Stimulated activated CD8-positive, alpha-beta memory T cell treated with anti-CD3 and anti-CD28 coated beads, Interleukin-15, amount 100 ng/mL, for 48 hours (primary cell): ENCODE data around the gene STXBP3.
"Not testable (repeated sequence)": the region's sequence is repeated elsewhere in the genome, so short reads cannot be mapped to it uniquely, and the experiment has no call there.

Experiments used
- DNase-seq, 2 donors: peaks; one replicate each; pipeline ENCODE4 v3.0.0-alpha.2; 2020; ENCODE audit warnings: low read depth in 2 of 2

STXBP3 gene, protein sequence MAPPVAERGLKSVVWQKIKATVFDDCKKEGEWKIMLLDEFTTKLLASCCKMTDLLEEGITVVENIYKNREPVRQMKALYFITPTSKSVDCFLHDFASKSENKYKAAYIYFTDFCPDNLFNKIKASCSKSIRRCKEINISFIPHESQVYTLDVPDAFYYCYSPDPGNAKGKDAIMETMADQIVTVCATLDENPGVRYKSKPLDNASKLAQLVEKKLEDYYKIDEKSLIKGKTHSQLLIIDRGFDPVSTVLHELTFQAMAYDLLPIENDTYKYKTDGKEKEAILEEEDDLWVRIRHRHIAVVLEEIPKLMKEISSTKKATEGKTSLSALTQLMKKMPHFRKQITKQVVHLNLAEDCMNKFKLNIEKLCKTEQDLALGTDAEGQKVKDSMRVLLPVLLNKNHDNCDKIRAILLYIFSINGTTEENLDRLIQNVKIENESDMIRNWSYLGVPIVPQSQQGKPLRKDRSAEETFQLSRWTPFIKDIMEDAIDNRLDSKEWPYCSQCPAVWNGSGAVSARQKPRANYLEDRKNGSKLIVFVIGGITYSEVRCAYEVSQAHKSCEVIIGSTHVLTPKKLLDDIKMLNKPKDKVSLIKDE

DNA sequence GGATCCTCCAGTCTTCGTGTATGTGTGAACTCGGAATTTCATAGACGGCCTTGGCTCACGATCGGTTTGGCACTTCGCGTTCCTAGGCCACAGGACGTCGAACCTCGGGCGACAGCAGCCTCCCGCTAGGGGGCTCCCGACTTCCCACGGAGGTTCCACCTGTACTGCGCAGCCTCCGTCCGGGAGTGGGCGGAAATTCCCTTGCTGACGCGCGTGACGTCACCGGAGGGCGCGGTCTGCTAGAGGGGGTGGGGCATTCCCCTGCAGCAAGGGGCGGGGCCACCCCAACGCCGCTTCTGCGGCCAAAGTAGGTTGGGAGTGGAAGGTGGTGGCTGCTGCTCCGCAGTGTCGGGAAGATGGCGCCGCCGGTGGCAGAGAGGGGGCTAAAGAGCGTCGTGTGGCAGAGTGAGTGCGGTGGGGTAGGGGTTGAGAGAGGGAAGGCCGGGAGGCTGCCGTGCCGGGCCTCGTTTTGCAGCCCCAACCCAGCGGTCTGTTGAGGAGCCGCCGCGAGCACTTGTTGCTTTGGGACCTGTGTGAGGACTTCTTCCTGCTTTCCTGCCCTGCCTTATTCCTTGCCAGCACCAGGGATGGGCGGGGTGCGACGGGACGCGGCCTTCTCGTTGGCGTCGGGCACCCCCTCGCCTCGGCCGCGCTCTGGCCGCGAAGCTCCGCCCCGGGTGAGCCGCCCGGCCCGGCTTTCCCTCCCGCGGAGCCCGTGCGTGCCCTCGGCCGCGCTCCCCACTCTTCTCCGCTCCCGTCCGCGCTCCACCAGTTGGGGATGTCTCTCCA lies at the start of gene STXBP3:
Gene STXBP3, plus strand, starts transcription at position 293 of the 789 bp plus-strand sequence. Its CDS starts 64 bp downstream, at position 357.
- peak; percentile 98 to 99 for DNase-seq

DNA sequence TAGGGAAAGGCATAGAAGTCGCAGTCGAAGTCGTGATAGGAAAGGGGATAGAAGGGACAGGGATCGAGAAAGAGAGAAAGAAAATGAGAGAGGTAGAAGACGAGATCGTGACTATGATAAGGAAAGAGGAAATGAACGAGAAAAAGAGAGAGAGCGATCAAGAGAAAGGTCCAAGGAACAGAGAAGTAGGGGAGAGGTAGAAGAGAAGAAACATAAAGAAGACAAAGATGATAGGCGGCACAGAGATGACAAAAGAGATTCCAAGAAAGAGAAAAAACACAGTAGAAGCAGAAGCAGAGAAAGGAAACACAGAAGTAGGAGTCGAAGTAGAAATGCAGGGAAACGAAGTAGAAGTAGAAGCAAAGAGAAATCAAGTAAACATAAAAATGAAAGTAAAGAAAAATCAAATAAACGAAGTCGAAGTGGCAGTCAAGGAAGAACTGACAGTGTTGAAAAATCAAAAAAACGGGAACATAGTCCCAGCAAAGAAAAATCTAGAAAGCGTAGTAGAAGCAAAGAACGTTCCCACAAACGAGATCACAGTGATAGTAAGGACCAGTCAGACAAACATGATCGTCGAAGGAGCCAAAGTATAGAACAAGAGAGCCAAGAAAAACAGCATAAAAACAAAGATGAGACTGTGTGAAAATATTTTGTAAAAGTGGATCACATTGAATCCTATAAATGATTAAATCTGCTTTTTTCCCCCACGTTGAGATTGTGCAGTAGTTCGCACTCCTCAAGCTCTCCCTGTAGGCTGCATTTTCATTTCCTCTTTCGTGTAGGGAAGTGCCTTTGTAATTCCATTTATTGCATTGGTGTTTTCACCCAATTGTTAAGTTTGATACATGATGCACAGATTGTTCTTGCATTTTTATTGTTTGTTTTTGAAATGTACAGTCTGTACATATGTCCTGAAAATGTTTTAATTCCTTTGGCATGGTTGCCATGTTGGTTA lies 46.8 kb upstream of the STXBP3 start:
- DNase-seq: no peak

DNA sequence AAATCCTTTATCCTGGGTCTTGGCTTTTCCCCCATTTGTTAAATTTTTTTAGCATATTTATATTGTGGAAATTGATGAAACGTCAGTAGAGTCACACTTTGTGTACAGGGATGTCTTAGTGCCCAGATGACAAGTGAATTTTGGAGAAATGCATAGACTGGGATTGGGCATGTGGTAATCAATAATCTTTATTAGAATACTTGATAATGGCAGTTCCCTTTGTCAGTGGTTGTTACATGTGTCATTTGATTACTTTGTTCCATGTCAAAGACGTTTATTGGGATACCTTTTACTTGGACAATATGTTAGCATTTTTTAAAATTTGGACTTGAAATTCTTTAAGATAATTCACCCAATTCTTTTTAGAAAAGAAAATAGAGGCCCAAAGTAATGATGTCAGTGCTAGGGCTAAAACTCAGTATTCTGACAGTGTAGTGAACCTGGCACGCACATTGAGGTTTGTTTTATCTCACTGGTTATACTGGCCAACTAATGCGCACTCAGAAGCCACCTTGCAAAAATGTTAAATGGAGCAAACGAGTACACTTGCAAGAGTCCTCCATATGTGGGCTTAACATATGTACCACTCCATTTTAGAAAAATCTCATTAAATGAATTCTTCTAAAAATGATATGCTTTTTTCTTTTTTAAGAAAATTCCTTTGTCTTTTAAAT lies 45.2 kb upstream of the STXBP3 start:
- DNase-seq: no peak

DNA sequence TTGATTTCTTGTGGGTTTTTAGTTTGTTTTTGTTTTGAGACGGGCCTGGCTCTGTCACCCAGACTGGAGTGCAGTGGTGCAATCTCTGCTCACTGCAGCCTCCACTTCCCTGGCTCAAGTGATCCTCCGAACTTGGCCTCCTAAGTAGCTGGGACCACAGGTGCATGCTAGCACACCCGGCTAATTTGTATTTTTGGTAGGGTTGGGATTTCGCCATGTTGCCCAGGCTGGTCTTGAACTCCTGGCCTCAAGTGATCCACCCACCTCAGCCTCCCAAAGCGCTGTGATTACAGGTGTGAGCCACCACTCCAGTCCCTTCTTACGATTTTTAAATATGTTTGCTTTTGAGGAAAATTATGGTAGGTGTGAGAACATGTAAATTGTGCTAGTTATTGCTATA lies 44.4 kb upstream of the STXBP3 start:
- DNase-seq: not testable (repeated sequence)

DNA sequence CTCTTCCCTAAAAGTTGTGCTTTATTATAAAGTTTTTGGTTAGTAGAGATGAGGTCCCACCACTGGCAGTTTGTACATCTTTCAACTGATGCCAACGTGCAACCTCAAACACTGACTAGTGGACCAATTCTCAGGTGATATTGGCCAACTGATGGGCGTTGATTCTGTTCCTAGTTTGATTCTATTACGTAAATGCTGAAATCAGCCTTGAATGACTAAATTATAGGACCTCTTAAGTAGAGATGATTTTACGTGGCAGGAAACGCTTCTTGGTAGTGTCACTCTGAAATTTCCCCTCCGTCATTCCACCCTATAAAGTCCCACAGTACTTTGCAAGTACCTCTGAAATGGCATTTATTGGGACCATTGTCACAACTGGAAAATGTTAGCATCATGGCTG lies 42.5 kb upstream of the STXBP3 start:
- DNase-seq: no peak

DNA sequence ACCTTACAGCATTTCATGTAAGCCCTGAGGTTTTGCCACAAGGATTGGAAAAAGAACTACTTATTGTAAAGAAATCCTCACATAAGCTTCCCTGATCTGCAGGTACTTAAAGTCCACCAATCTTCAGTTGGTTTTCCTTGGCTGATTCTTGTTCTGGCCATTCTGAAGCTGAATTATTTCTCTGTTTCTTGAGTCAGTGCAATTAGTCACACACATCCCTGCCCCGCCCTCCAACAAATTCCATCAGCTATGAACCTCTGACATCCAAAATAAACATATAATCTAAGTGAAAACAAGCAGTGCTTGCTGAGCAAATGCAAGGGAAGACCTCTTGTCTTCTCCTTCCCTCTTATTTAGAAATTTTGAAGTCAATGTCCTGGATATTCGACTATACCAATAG lies 42.0 kb upstream of the STXBP3 start:
- no peak for DNase-seq

DNA sequence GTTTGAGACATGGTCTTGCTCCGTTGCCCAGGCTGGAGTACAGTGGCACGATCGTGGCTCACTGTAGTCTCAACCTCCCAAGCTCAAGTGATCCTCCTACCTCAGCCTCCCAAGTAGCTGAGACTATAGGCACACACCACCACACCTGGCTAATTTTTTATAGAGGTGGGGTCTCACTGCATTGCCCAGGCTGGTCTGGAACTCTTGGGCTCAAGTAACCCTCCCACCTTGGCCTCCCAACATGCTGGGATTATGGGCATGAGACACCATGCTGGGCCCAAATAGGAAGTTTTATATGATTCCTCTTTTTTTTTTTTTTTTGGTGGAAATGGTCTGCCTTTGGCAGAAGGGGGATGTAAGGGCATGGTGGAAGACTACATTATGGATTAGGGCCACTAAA lies 39.8 kb upstream of the STXBP3 start:
- no peak for DNase-seq

DNA sequence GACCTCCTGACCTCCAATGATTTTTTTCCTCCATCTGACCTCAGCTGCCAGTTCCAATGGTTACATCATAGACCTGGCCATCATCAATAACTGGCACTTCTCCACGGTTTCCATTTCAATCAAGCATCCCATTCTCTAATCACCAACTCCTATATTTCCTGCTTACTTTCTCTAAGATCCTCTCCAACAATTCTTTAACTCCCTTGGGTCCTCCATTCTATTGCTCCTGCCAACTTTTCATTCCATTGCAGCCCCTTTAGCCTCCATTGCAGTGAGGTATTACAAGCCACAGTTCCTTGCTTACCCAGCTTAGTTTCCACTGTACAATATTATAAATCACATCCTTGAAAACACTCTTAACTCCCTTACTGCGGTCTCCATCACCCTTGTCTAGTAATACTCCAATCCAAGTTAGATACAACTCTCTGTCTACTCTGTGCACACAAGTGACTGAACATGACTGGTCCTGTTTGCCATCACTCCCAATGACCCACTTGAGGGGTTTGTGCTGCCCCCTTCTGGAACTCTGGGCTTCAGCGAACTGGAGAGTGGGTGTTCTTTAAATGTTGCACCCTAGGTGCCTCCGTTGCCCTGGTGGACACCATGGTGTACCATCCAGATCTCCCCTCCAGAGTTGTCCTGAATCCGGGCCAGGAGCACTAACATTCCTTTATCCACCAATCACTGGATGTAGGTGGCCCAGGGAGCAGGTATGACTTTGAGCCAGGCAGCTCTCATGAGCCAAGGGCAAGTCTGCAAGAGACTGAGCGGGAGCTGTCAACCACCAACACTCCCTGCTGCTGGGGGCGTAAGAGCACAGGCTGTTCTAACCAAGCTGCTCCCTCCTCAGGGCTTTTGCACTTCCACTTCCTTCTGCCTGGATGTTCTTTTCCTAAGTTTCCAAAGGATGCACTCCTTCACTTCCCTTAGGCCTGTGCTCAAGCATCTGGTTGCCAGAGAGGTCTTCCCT lies 37.5 kb upstream of the STXBP3 start:
- peak; percentile 32 to 53 for DNase-seq

DNA sequence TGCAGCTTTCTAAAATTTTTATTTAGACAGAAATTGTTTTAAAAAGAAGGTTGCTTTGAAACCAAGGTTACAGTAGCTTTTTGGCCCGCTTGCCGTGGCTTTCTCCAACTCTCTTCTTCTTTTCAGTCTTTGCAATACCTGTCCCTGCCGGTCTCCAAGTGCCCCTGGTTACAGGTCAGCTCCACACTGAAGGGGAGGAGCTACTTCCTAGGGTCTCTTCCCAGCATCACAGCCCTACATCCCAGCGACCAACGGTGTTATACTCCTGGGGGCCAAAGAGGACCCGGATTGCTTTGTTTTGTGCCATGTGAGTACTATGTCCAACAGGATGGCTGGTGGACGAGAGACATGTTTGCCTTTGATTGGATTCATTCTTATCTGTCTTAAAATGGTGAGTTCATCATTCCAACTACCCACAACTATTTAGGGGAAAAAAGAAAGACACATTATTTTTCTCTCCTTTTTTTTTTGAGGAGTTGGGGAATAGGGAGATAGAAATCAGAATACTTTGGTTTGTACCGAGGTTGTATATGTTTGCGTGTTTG lies 33.8 kb upstream of the STXBP3 start, which contains the start of gene FNDC7:
Gene FNDC7, plus strand, starts transcription at position 303 of the 545 bp plus-strand sequence. Its CDS starts 26 bp downstream, at position 329.
- DNase-seq: no peak

DNA sequence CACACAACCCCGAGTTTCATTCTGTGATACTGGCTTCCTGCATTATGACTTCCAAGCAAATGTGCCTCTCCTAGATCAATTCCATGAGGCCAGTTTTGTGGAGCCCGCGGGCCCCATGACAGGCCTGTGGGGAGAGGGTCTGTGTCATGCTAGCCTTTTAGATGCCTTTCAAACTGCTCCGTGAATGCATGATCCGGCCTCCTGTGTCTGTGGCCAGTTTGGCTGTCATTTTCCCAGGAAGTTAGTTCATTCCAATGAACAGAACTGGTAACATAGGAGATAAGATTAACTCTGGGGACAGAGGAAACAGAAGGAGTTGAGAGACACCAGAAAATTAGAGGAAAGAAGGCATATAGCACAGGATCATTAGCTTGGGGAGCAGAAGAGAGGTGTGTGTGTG lies 30.5 kb upstream of the STXBP3 start:
- DNase-seq: no peak

DNA sequence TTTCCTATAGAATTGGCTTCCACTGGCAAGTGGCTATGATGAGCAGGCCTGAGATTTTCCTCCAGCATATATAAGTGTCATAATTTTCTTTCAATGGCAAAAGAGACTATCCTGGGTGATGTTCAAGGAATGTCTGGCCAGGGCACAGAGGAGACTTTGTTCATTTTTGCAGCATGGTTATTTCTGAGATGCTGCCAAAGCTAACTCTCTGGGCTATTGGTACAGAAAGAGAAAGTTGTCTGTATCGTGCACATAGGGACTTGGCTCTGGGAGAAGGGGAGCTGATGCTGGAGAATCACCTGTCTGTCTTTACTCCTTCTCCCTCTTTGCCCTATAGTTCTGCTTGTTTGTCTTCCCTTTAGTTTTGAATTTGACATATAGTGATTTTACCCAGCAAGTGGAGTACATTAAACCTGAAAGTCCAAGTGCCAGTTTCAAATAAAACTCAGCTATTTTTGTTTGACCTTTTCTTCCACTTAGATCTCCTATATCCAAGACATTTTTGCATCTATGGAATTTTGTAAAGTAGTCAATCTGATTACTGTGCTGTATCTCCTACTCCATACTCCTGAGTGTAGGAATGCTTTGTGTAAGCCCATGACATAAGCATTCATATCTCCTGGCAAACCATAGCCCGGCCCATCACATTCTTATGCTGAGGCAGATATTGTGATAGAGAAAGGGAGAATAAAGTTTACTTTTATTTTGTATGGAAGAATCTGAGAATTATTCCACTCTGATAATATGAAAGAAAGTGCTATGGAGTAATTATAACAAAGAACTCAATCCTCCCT lies 29.8 kb upstream of the STXBP3 start:
- DNase-seq: no peak

DNA sequence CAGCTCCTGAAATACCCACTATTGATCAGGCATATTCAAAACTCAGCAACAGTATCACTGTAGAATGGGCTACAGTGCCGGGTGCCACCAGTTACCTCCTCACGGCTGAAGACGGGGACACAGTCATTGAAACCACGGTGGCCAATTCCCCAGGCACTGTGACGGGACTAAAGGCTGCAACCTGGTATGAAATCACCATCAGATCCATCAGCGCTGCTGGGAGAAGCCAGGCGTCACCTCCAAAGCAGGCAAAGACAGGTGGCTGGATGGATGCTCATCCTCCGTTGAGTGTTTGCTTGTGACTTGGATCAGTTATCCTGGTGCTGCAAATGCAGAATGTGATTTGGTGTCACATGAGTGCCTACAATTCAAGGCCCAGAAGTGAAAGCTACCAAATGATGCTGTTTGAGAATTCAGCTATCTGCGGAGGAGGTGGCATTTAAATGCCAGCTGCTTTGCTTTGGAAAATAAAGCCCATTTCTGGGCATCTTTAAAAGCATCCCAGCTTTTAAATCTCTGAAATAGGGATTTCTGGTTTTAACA lies 28.6 kb upstream of the STXBP3 start:
- no peak for DNase-seq

DNA sequence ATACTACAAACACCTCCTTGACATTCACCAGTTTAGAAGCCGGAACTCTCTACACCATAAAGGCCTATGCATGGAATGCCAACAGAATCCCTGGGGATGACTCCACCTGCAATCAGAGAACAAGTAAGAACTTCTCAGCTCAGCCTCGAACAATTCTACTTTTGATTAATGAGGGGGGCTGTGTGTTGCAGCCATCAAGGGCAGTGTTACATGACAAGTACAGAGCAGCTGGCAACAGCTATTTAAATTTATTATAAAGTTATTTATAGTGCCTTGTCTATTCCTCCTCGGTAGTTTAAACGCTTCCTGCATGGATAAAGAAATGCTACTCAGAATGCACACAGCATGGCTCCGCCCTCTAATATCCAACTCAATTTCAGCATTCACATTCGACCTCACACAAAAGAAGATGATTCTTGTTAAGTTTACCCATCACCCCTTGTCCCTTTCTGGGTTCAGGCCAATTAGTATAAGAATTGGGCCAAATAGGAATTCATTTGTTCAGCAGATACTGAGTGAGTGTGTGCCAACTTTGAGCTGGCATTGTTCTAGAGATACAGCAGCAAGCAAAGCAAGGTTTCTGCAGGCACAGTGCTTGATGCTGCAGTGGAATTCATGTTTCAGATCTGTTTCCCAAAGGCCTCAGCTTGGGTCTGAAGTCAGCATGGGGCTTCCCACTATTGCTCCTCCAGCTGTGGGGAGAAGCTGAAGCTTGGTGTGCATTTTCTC lies 27.4 kb upstream of the STXBP3 start:
- no peak for DNase-seq

DNA sequence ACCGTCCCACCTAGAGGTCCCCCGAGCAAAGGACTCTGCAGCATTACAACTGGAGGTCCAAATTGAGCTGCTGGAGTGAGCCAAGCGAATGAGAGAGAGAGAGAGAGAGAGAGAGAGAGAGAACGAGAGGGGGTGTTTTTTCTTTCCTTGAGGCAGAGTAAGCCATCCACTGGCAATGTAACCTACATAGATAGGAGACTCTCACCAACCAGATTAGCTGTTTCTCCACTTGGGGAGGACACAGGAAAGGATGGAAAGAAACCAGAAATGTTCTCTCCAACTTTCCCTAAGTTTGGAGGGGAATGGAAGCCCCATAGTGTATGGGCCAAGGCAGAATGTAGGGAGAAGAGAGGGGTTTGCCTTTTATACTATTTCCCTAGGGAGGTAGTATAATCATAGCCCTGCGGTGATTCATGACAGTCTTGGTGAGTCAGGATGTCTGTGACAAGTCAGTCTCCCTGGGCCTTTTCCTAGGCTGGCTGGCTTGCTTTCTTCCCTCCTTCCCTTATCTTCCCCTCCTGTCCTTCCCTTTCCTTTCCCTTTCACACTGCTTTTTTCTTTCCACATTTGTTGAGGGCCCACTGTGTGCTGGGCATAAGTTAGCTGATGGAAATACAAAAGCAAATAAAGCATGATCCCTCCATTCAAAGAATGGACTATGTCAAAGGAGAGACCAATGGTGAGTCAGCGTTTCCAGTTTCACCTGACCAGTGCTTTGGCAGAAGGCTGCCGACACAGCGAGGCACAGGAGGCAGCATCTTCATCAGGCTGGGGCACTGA lies 26.6 kb upstream of the STXBP3 start:
- no peak for DNase-seq

DNA sequence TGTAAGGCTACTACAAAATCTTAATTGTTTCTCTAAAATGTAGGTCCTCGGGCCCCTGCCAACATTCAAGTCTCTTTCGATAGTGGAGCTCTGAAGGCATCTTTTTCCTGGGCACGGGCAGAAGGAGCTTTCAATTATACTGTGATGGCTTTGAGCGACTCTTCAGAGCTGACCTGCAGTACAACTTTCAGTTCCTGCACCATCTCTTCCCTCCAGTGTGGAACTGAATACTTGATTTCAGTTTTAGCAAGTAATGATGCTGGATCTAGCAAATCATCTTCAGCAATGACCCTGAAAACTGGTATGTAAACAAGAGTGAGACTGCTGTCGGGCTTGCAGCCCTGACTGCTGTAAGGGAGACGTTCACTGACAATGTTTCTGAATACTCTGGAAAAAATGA lies 24.2 kb upstream of the STXBP3 start:
- DNase-seq: no peak

DNA sequence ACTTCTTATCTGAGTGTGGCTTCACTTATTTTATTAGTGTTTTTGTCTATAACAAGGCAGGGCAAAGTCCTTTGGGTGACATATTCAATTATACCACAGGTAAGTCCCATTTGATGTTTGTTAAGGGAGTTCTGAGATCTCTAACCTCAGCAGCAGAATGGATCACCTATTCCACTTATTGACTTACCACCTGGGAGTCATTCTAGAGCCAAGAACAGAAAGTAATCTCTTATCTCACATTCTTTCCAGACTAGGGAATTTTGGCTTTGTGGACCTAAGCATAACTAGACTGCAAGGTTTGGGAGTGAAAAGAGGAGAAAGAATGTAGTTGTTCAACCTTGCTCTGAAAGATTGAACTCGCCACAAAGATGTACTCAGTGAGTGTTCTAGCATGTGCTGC lies 20.6 kb upstream of the STXBP3 start:
- DNase-seq: no peak
